Purkinje cell (primary cell): ENCODE data around the gene SERPINA10. TPM values are rescaled to one million over a fixed set of nuclear protein-coding genes. Genes with fewer than 3 reads are reported as not detected.

ENCODE experiments used
- polyA plus RNA-seq: library from polyadenylated mRNA; unstranded; fragments of >200 nt; fragmentation: Nextera tagmentation; gene quantifications from 2 replicates; pipeline ENCODE4 v1.2.1, GENCODE V29; 2014

The SERPINA10 gene
- 0.84 and 1.7 TPM in 2 replicates for polyA plus RNA-seq

GRCh38 chr14:94292872-94293577 is at the start of gene SERPINA10:
TSS of gene SERPINA10 (minus strand) at chr14:94293268. CDS start at chr14:94290593, 2,675 bp downstream.

DNA sequence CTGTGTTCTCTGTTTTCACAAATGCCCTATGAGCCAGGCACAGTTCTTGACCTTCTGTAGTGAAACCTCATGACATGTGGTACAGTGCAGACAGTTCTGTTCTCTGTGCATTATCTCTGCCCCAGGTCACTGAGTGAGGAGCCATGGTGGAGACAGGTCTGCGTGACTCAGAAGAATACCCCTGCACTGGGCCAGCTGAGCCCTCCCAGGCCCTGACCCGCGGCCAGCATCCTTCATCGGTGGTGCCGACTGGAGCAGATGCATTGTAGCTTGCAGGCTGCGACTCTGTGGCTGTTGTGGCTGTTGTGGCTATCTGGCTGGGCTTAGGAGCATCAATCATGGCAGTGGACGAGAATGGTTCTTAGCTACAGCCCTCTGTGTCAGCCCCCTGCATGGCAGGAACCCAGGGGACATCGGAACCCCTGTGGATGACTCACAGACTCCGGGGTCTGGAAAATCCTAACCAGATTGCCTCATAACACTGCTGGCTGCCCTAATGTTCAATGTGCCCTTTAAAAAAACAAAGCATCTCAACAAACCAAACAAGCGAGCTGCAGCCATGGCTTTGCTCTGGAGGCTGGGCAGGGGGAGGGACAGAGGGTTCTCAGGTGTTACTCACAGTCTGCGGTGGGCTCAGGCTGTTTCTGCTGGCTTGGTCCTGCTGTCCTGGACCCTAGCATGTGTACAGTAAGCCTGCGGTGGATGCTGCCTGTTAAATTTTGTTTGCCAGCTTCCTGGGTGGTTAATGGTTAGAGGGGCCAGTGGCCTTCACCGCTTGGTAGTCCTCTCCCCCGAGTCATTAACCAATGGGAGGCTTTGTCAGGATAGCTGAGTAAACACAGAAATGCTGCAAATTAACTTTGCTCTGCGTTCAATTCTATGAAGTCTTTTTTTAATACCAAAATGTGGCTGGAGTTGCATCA is 29.8 kb upstream of the SERPINA10 start, which contains the start of gene SERPINA6:
SERPINA6 (minus strand) TSS at position 689 of the 923 bp plus-strand sequence. CDS start 8,688 bp downstream, outside the sequence.

Other genes with a start within 250 kb of the SERPINA10 start
- gene DDX24, start 212.1 kb downstream of the SERPINA10 start, polyA plus RNA-seq: 652 and 739 TPM in 2 replicates
- 175 and 214 TPM in 2 replicates for gene IFI27L1, start 212.0 kb downstream of the SERPINA10 start, polyA plus RNA-seq
- 21.2 and 29.9 TPM in 2 replicates for gene IFI27, start 182.5 kb downstream of the SERPINA10 start, polyA plus RNA-seq
- gene IFI27L2, start 163.7 kb downstream of the SERPINA10 start, polyA plus RNA-seq: 115 and 143 TPM in 2 replicates
- gene PPP4R4, start 118.9 kb downstream of the SERPINA10 start, polyA plus RNA-seq: 87.8 and 101 TPM in 2 replicates
- not detected in 2 replicates for gene SERPINA6, start 30.1 kb upstream of the SERPINA10 start, polyA plus RNA-seq
- gene SERPINA2, start 73.4 kb upstream of the SERPINA10 start, polyA plus RNA-seq: not detected in 2 replicates
- 0.42 TPM in 1 of 2 replicates, not detected in the other for gene SERPINA1, start 95.3 kb upstream of the SERPINA10 start, polyA plus RNA-seq
- gene SERPINA11, start 159.5 kb upstream of the SERPINA10 start, polyA plus RNA-seq: not detected in 2 replicates
- gene SERPINA9, start 182.9 kb upstream of the SERPINA10 start, polyA plus RNA-seq: not detected in 2 replicates
- gene SERPINA12, start 216.2 kb upstream of the SERPINA10 start, polyA plus RNA-seq: not detected in 2 replicates